ENCODE data around the gene NCKAP5. TPM values are rescaled to one million over a fixed set of nuclear protein-coding genes. Genes with fewer than 3 reads are reported as not detected.

Gene NCKAP5
- total RNA-seq, 1 donor from 2014 or later, result 7.4 TPM

DNA sequence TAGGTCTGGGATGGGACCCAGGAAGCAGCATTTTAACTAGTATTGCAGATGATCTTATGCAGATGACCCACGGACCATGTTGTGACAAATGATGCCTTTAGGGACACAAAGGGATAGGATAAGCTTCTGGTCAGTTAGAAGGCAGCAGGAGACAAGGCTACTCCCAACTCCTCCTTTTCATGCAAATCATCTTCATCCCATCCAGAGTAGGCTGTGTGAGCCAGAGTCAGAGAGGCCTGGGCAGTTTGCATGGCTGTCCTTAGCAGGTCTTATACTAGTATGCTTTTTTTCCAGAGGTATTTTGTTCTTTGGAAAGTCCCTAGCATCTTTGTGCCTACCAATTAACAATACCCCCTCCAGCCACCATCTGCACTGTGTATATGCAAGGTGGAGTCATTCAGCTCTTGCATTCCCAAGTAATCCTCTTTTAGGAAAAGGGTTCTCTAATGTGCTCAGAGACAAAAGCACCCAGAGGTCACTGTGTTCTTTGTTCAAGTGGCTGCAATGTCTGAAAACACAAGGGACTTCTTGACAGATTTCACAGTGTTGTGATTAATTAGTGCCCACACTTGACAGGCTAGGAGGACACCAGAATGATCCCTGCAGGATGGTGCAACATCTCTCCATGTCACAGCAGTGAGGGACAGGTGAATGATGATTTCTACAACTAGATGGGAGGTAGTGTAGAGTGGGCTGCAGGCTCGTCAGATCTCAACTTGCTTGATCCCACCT, 225.8 kb downstream of the NCKAP5 start:
- no peak for DNase-seq (ENCODE audit: low spot score)
- no peak overlapping the region for H3K4me3 Mint-ChIP-seq (ENCODE audit: unreplicated experiment)
- no peaks in the 10 kb centered on the region for H3K36me3 Mint-ChIP-seq (ENCODE audit: low read depth, unreplicated experiment)
- H3K27me3 Mint-ChIP-seq (ENCODE audit: unreplicated experiment), result no peaks in the 10 kb centered on the region
- H3K27ac Mint-ChIP-seq (ENCODE audit: unreplicated experiment), result no peak overlapping the region
- no peaks in the 10 kb centered on the region for H3K9me3 Mint-ChIP-seq (ENCODE audit: unreplicated experiment)
- TF ChIP-seq, protein P1, sequence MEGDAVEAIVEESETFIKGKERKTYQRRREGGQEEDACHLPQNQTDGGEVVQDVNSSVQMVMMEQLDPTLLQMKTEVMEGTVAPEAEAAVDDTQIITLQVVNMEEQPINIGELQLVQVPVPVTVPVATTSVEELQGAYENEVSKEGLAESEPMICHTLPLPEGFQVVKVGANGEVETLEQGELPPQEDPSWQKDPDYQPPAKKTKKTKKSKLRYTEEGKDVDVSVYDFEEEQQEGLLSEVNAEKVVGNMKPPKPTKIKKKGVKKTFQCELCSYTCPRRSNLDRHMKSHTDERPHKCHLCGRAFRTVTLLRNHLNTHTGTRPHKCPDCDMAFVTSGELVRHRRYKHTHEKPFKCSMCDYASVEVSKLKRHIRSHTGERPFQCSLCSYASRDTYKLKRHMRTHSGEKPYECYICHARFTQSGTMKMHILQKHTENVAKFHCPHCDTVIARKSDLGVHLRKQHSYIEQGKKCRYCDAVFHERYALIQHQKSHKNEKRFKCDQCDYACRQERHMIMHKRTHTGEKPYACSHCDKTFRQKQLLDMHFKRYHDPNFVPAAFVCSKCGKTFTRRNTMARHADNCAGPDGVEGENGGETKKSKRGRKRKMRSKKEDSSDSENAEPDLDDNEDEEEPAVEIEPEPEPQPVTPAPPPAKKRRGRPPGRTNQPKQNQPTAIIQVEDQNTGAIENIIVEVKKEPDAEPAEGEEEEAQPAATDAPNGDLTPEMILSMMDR (IDR thresholded peaks at IDR 0.05; ENCODE audit: unreplicated experiment), result no peak
- H3K4me1 Mint-ChIP-seq (ENCODE audit: unreplicated experiment), result no peaks in the 10 kb centered on the region

DNA sequence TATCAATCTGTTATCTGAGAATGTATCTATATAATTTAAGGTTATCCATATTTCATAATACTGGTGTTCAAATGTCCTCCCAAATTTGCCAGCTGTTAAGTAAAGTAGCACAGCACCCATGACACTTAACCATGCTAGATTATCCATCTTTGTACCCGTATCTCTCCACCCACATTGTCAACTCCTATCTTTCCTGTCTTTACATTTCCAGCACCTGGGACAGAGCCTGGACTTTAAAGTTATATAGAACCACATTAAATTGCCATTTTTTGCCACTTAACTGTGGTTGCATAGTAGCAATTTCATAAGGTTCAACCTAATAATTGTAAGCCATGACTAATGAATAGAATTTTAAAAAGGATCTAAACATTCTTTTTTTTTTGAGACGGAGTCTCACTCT, 226.7 kb downstream of the NCKAP5 start:
- Mint-ChIP-seq H3K4me1 (ENCODE audit: unreplicated experiment) (no peaks in the 10 kb centered on the region), H3K27me3 (ENCODE audit: unreplicated experiment) (no peaks in the 10 kb centered on the region), H3K9me3 (ENCODE audit: unreplicated experiment) (no peaks in the 10 kb centered on the region), H3K36me3 (ENCODE audit: low read depth, unreplicated experiment) (no peaks in the 10 kb centered on the region), H3K27ac (ENCODE audit: unreplicated experiment) (no peak overlapping the region), H3K4me3 (ENCODE audit: unreplicated experiment) (no peak overlapping the region)
- DNase-seq (ENCODE audit: low spot score), result no peak
- TF ChIP-seq, protein P1 (IDR thresholded peaks at IDR 0.05; ENCODE audit: unreplicated experiment), result no peak

DNA sequence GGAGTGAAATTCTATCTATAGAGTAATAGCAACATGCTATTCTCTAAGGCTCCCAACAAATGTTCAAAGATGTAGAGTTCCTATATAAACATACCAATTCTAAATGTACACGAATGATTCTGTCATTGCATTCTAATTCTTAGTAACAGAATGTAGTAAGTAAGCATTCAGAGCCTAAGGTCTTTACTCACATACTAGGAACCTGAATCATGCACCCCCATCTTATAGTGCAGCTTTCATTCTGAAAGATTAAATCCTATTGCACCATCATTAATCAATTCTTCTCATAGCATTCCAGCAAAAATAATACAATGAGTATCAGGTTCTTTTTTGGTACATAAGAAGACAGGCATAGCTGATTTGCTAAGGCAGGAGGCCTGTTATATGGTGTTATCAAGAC, 230.0 kb downstream of the NCKAP5 start:
- TF ChIP-seq, protein P1 (IDR thresholded peaks at IDR 0.05; ENCODE audit: unreplicated experiment), result no peak
- Mint-ChIP-seq H3K9me3 (ENCODE audit: unreplicated experiment) (no peaks in the 10 kb centered on the region), H3K36me3 (ENCODE audit: low read depth, unreplicated experiment) (no peaks in the 10 kb centered on the region), H3K27me3 (ENCODE audit: unreplicated experiment) (no peaks in the 10 kb centered on the region), H3K4me1 (ENCODE audit: unreplicated experiment) (no peaks in the 10 kb centered on the region), H3K4me3 (ENCODE audit: unreplicated experiment) (no peak overlapping the region), H3K27ac (ENCODE audit: unreplicated experiment) (no peak overlapping the region)
- DNase-seq (ENCODE audit: low spot score), result no peak

DNA sequence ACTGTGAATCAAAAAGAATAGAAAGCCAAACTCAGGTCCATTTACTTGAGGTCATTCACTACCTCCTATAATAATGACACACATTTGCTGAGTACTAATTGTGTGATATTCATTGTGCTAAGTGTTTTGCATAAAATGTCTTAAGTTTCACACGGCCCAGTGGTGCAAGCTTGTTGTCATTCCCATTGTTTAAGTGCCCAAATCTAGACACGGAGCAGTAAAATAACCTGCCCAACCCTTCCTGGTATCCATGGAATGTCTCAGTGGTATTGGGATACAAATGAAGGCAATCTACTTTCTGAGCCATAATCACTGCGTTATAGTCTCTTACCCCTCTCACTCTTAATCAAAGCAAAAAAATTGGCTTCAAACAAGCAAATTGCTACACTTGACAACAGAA, 233.3 kb downstream of the NCKAP5 start:
- no peaks in the 10 kb centered on the region for H3K36me3 Mint-ChIP-seq (ENCODE audit: low read depth, unreplicated experiment)
- no peak overlapping the region for H3K27ac Mint-ChIP-seq (ENCODE audit: unreplicated experiment)
- no peak overlapping the region for H3K4me3 Mint-ChIP-seq (ENCODE audit: unreplicated experiment)
- H3K4me1 Mint-ChIP-seq (ENCODE audit: unreplicated experiment), result no peaks in the 10 kb centered on the region
- H3K9me3 Mint-ChIP-seq (ENCODE audit: unreplicated experiment), result no peaks in the 10 kb centered on the region
- no peaks in the 10 kb centered on the region for H3K27me3 Mint-ChIP-seq (ENCODE audit: unreplicated experiment)
- no peak for DNase-seq (ENCODE audit: low spot score)
- TF ChIP-seq, protein P1 (IDR thresholded peaks at IDR 0.05; ENCODE audit: unreplicated experiment), result no peak

DNA sequence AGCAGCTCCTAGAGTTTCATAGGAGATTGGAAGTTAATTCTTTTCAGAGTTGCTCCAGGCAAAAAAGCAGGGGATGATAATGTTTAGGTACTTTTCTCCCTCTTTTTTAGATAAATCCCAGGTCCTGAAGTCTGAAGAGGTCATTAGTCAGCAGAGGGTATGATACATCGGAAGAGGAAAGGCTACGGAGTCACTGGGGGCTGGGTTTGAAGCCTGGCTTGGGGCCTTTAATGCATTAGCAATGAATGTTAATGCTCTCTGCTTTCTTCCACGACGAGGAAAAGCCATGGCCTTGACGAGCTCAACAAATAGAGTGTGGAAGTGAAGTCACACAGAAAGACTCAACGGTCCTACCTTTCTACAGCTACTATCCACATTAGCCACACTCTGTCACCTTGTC, 235.1 kb downstream of the NCKAP5 start:
- Mint-ChIP-seq H3K4me3 (ENCODE audit: unreplicated experiment) (no peak overlapping the region), H3K9me3 (ENCODE audit: unreplicated experiment) (no peaks in the 10 kb centered on the region), H3K27me3 (ENCODE audit: unreplicated experiment) (no peaks in the 10 kb centered on the region), H3K27ac (ENCODE audit: unreplicated experiment) (no peak overlapping the region), H3K4me1 (ENCODE audit: unreplicated experiment) (no peaks in the 10 kb centered on the region), H3K36me3 (ENCODE audit: low read depth, unreplicated experiment) (no peaks in the 10 kb centered on the region)
- TF ChIP-seq, protein P1 (IDR thresholded peaks at IDR 0.05; ENCODE audit: unreplicated experiment), result no peak
- DNase-seq (ENCODE audit: low spot score), result no peak
